Memory B cell (primary cell): ENCODE results near the gene CD300E.

Experiments used
- ATAC-seq: fragments of 150-1000 bp; cut with Tn5 transposase; 2 replicates; pipeline ENCODE4 v1.10.0; 2021; ENCODE audit warnings: low read depth, mild to moderate bottlenecking, moderate library complexity
- DNase-seq, 2 donors: peaks; one replicate each; pipeline ENCODE4 v3.0.0; 2022; ENCODE audit warnings: low spot score in 2 of 2
- H3K27ac Mint-ChIP-seq: one replicate; pipeline ENCODE4 v1.8.0; 2022; ENCODE audit warnings: mild to moderate bottlenecking, moderate library complexity, mixed read lengths
- H3K27me3 Mint-ChIP-seq: one replicate; pipeline ENCODE4 v1.8.0; 2022; ENCODE audit warnings: mixed read lengths
- H3K36me3 Mint-ChIP-seq: one replicate; pipeline ENCODE4 v1.8.0; 2022; ENCODE audit warnings: mild to moderate bottlenecking, mixed read lengths
- H3K4me1 Mint-ChIP-seq: one replicate; pipeline ENCODE4 v1.8.0; 2022; ENCODE audit warnings: mixed read lengths
- H3K4me3 Mint-ChIP-seq: one replicate; pipeline ENCODE4 v1.8.0; 2022; ENCODE audit warnings: mild to moderate bottlenecking, moderate library complexity, mixed read lengths
- H3K9me3 Mint-ChIP-seq: one replicate; pipeline ENCODE4 v1.8.0; 2022; ENCODE audit warnings: mixed read lengths

CD300E gene

DNA sequence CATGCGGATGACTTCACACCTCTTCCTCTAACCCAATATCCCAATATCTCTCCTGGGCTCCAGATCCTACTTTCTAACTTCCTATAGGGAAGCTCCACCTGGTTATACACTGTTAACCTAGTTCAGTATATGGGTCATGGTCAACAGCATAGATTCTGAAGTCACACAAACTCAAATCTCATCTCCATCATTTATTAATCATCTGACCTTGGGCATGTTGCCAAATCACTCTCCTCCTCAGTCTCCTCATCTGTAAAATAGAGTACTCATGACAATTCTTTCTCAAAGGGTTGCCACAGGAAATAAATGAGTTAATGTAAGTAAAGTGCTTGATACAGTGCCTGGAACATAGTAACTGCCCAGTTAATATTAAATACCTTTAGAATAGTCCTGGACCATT is 593 bp upstream of the CD300E start:
- Mint-ChIP-seq H3K9me3 (peaks cover 3% of the 10 kb centered on the region), H3K27ac (no peak overlapping the region), H3K27me3 (peaks cover 17% of the 10 kb centered on the region), H3K36me3 (peaks cover 3% of the 10 kb centered on the region), H3K4me3 (no peak overlapping the region), H3K4me1 (peaks cover 8% of the 10 kb centered on the region)
- no peak for DNase-seq
- no peak for ATAC-seq

DNA sequence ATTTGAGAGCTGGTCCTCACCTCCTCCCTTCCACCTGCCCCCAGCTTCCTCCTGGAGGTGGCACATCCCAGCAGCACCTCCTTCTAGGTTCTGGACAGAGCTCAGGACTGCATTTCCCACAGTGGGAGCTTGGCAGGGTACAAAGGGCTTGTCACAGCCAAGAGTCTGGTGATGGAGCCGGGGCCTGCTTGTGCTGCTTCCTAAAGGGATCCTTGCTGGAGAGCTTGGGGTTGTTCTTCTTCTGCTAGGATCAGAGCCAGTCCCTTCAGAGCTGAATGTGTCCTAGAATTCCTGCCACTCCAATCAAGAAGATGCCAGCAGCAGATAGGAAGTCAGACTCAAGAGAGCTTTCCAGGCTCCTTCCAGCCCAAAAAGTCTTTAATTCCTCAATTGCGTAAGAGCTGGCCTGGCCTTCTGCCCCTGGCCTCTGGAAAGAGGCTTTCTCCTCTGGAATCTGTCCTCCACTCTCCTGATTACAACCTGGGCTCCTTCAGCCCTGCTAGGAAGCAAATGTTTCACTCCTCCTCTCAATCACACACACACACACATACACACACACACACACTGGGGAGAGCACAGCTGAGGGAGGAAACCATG is 4.4 kb downstream of the CD300E start:
- H3K36me3 Mint-ChIP-seq = no peaks in the 10 kb centered on the region
- H3K4me3 Mint-ChIP-seq = no peak overlapping the region
- DNase-seq = no peak
- H3K9me3 Mint-ChIP-seq = peaks cover 1% of the 10 kb centered on the region
- peaks cover 41% of the 10 kb centered on the region for H3K27me3 Mint-ChIP-seq
- ATAC-seq = no peak
- H3K4me1 Mint-ChIP-seq = peaks cover 9% of the 10 kb centered on the region
- H3K27ac Mint-ChIP-seq = no peak overlapping the region

DNA sequence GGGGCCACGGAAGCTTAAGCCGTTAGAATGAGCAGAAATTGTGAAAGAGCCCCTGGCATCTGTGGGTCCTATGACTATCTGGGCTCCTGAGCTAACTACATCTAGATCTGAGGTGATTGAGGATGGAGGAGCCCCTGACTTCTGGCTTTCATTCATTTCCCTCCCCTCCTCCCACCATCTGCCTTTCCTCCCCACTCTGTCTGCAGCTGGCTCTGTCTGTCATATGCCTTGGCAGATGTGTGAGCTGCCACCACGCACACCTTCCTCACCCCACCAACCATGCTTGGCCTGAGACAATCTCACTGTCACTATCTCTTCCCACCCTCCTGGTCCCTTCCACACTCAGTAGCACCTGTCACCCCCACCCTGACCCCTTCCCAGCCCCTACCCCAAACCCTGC is 5.1 kb downstream of the CD300E start:
- Mint-ChIP-seq H3K27me3 (peaks cover 37% of the 10 kb centered on the region), H3K9me3 (peaks cover 1% of the 10 kb centered on the region), H3K4me1 (peaks cover 7% of the 10 kb centered on the region), H3K36me3 (no peaks in the 10 kb centered on the region), H3K4me3 (no peak overlapping the region), H3K27ac (no peak overlapping the region)
- DNase-seq = no peak
- ATAC-seq = no peak

DNA sequence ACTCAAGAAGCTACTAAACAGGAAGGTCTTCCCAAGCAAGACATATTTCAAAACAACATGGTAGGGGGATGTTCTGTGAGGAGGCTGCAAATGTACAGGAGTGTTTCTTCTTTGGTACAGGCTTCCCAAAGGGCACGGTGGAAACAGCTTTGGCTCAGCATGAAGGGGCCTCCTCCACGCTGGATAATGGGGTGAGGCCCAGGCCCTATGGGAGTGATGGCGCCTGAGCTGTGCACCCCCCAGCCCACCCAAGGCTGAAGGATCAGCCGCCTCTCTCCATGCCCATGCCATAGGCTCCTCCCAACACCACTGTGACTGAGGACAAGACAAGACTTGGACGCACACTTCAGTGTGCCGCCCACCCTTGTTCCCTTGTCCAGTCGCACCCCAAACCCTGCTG is 6.8 kb downstream of the CD300E start:
- Mint-ChIP-seq H3K27ac (no peak overlapping the region), H3K9me3 (no peaks in the 10 kb centered on the region), H3K27me3 (peaks cover 33% of the 10 kb centered on the region), H3K4me1 (peaks cover 7% of the 10 kb centered on the region), H3K36me3 (no peaks in the 10 kb centered on the region), H3K4me3 (no peak overlapping the region)
- no peak for ATAC-seq
- DNase-seq = no peak

DNA sequence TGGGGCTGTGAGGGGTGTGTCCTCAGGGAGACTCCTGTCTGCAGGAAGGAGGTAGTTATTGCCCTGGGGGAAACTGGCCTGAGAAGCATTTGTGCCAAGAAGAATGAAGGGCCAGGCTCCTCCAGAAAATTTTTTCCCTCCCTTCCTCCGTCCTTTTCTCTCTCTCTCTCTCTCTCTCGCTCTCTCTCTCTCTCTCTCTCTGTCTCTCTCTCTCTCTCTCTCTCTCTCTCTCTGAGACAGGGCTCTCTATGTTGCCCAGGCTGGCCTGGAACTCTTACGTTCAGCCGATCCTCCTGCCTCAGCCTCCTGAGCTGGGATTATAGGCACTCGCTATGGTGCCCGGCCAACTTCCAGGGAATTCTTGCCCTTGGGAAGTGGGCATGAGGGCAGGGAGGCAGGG is 11.5 kb downstream of the CD300E start:
- peaks cover 2% of the 10 kb centered on the region for H3K36me3 Mint-ChIP-seq
- H3K9me3 Mint-ChIP-seq = peaks cover 2% of the 10 kb centered on the region
- no peak for ATAC-seq
- H3K27me3 Mint-ChIP-seq = peaks cover 27% of the 10 kb centered on the region
- H3K4me1 Mint-ChIP-seq = peaks cover 10% of the 10 kb centered on the region
- H3K4me3 Mint-ChIP-seq = no peak overlapping the region
- H3K27ac Mint-ChIP-seq = no peak overlapping the region
- DNase-seq = no peak

DNA sequence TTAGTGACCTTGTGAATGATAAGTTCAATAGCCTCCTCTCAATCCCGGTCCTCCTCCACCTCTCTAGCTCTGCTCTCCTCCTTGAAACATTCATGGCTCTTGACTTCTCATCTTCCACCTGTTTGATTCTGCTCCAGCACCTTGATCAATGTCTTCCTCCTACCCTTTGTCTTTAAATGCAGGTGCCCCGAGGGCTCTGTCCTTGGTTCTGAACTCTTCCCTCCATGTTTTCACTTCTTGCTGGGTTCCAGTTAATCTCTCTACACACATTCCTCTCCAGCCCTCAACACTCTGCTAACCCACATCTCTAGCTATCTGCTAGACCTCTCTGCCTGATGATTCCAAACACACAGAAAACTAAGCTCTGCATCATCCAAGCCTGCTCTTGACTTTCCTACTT is 13.4 kb downstream of the CD300E start:
- H3K27me3 Mint-ChIP-seq = peaks cover 17% of the 10 kb centered on the region

DNA sequence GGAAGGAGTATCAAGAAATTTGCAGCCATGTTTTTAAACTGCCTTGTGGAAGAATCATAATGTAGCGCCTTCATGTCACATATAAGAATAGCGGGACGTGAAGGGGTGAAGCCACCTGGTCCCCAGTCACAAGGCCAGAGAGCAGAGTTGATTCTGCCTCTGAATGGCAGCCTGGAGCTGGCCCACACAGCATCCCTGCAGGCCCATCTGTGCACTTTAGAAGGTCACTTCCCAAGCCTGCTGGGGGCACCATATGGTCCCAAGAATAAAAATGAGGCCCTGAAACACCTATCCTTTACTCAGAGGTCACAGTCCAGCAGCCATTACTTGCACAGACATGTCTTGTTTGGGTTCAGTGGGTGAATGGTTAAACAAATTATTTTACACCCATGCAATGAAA is 15.0 kb downstream of the CD300E start:
- Mint-ChIP-seq H3K27ac (no peak overlapping the region), H3K36me3 (peaks cover 2% of the 10 kb centered on the region), H3K4me1 (peaks cover 13% of the 10 kb centered on the region), H3K9me3 (peaks cover 2% of the 10 kb centered on the region), H3K27me3 (peaks cover 13% of the 10 kb centered on the region), H3K4me3 (no peak overlapping the region)
- DNase-seq (no peak), ATAC-seq (no peak)

More for the DNA sequence above, 13.4 kb downstream of the CD300E start:
- Mint-ChIP-seq H3K4me3 (no peak overlapping the region), H3K4me1 (peaks cover 10% of the 10 kb centered on the region), H3K36me3 (peaks cover 2% of the 10 kb centered on the region), H3K27ac (no peak overlapping the region), H3K9me3 (peaks cover 2% of the 10 kb centered on the region)
- ATAC-seq (no peak), DNase-seq (no peak)

DNA sequence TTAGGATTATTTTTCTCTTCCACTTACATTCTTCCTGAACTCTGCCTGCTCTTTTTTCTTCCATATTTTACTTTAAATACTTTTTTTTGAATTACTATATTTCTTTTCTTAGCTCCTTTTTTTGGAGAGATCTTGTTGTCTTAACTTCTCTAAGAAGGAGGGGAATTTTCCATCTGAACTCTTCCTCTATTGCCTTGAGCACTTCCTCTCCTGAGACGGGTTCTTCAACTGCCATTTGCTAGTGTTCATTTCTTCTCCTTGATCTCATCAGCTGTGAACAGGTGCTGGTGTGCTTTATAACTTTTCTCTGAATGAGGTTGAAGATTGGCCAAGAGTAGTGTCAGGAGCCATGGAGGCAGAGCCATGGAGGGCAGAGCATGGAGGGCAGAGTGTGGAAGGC is 16.3 kb downstream of the CD300E start:
- peaks cover 16% of the 10 kb centered on the region for H3K4me1 Mint-ChIP-seq
- H3K4me3 Mint-ChIP-seq = no peak overlapping the region
- peaks cover 2% of the 10 kb centered on the region for H3K9me3 Mint-ChIP-seq
- H3K27me3 Mint-ChIP-seq = peaks cover 14% of the 10 kb centered on the region
- no peak overlapping the region for H3K27ac Mint-ChIP-seq
- peaks cover 2% of the 10 kb centered on the region for H3K36me3 Mint-ChIP-seq
- ATAC-seq = no peak
- DNase-seq = no peak

DNA sequence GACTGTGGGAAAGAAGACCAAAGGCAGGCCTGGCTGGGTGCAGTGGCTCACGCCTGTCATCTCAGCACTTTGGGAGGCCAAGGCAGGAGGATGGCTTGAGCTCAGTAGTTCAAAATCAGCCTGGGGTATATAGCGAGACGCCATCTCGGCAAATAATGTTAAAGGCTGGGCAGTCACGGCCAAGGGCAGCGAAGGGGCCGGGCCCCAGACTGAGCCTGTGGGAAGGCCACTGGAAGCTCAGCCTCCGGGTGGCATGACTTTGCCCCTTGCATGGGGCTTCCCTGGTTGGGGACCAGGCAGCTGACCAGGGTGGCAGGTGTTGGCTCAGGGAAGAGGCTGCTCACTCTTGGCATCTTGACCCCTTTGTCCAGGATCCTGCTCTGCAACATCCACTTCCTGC is 17.5 kb downstream of the CD300E start:
- Mint-ChIP-seq H3K27me3 (peaks cover 16% of the 10 kb centered on the region), H3K27ac (no peak overlapping the region), H3K4me3 (no peak overlapping the region), H3K9me3 (peaks cover 2% of the 10 kb centered on the region), H3K36me3 (peaks cover 2% of the 10 kb centered on the region), H3K4me1 (peaks cover 22% of the 10 kb centered on the region)
- ATAC-seq (no peak), DNase-seq (no peak)

DNA sequence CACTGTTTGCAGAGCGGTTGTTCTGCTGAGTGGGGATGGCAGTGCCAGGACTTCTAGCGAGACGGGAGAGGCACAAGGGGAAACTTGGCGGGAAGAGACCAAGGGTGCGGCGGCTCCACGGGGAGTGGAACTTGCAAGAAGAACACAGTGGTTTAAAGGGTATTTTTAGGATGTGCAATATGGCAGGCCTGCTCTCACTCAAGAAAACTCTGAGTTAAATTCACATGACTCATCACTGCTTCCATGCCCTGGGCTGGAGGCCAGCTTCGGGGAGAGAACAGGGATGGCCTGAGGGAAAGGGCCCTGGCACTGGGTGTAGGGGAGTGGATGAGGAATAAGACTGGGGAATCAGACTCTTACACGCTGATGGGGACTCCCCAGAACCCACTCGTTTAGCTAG is 18.2 kb downstream of the CD300E start:
- peaks cover 2% of the 10 kb centered on the region for H3K9me3 Mint-ChIP-seq
- H3K4me3 Mint-ChIP-seq = no peak overlapping the region
- DNase-seq (no peak), ATAC-seq (no peak)
- H3K27ac Mint-ChIP-seq = no peak overlapping the region
- H3K36me3 Mint-ChIP-seq = peaks cover 2% of the 10 kb centered on the region
- peaks cover 25% of the 10 kb centered on the region for H3K4me1 Mint-ChIP-seq
- peaks cover 19% of the 10 kb centered on the region for H3K27me3 Mint-ChIP-seq

DNA sequence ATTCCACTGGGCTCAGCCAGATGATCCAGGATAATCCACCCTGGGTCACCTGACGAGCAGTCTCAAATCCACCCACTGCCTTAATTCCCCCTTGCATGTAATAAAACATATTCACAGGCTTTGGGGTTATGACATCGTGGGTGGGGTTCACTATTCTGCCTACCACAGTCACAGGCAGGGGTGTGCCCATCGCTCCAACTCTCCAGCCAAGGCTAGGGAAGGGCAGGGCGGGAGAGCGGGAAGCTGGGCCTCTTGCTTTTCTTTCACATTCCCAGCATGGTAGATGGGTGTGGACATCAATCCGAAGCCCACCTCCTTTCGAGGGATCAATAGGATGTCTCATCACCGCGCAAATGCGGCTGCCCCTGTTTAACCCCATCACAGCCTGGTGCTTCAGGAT is 18.8 kb downstream of the CD300E start:
- Mint-ChIP-seq H3K4me1 (peaks cover 30% of the 10 kb centered on the region), H3K9me3 (peaks cover 2% of the 10 kb centered on the region), H3K36me3 (peaks cover 2% of the 10 kb centered on the region), H3K27me3 (peaks cover 21% of the 10 kb centered on the region), H3K27ac (no peak overlapping the region), H3K4me3 (no peak overlapping the region)
- DNase-seq (no peak), ATAC-seq (no peak)

DNA sequence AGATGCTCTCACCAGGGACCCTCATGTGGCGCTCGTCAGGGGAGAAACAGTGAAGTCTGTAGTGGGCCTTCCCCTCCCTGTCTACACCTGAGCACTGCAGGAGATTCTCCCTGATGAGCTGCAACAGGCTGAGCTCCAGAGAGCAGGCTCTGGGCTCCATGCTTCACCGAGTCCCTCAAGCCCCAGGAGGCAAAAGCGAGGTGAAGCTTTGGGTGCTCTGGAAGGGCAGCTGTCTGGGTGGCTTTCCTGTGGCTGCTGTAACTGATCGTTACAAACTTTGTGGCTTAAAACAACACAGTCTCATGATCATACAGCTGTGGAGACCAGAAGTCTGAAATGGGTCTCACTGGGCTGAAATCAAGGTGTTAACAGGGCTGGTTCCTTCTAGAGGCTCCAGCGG is 19.3 kb downstream of the CD300E start:
- DNase-seq = peak in 1 of 2 donors; percentile 7
- Mint-ChIP-seq H3K9me3 (peaks cover 2% of the 10 kb centered on the region), H3K27ac (no peak overlapping the region), H3K4me1 (peaks cover 35% of the 10 kb centered on the region), H3K27me3 (peaks cover 23% of the 10 kb centered on the region), H3K4me3 (peak overlapping the region; percentile 11), H3K36me3 (peaks cover 2% of the 10 kb centered on the region)
- peak; percentile 40 for ATAC-seq

DNA sequence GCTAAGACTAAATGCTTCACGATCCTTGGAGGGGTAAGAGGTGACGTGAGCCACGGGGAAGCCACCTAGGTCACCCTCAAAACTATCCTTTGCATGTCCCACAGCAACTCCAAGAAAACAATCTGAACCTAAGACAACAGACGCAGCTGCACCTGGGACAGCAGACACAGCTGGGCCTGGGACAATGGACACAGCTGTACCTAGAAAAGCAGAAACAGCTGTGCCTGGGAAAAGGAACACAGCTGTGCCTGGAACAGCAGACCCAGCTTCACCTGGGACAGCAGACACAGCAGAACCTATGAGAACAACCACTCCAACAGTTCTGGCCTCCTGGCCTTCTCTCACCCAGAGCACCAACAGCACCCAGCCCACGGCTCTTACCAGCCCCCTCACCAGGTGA is 19.8 kb downstream of the CD300E start:
- ATAC-seq = peak; percentile 8
- H3K4me3 Mint-ChIP-seq = peak overlapping the region; percentile 11
- H3K27ac Mint-ChIP-seq = no peak overlapping the region
- H3K4me1 Mint-ChIP-seq = peaks cover 38% of the 10 kb centered on the region
- DNase-seq = no peak
- peaks cover 2% of the 10 kb centered on the region for H3K9me3 Mint-ChIP-seq
- peaks cover 23% of the 10 kb centered on the region for H3K27me3 Mint-ChIP-seq
- peaks cover 2% of the 10 kb centered on the region for H3K36me3 Mint-ChIP-seq

DNA sequence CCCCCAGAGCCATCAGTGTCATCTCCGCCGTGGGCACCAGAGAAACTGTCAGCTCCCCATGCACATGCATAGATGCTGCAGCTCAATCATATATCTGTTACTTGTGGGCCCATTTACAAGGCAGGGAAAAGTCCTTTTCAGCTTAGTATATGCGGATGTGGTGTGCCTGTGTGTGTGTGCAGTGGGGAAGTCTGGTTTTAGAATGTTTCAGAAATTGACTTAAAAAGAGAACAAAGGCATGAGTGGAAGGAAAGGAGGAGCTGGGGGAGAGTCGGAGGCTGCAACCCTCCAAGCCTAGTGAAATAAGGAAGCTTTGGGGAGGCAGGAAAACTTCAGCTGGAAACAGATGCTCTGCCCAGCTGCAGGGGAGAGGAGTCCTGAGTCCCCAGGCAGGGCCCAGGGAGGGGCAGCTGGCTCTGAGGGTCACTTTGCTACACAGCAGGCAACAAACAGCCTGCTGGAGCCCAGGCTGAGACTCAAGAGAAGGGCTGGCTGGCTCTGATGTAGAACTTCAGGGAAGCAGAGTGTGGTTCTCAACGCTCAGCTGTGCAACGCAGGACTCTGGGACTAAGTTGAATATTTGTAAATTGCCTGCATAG is 20.4 kb downstream of the CD300E start:
- Mint-ChIP-seq H3K4me3 (no peak overlapping the region), H3K27ac (no peak overlapping the region), H3K27me3 (peaks cover 23% of the 10 kb centered on the region), H3K4me1 (peaks cover 43% of the 10 kb centered on the region), H3K9me3 (peaks cover 2% of the 10 kb centered on the region), H3K36me3 (peaks cover 2% of the 10 kb centered on the region)
- no peak for ATAC-seq
- DNase-seq = no peak

DNA sequence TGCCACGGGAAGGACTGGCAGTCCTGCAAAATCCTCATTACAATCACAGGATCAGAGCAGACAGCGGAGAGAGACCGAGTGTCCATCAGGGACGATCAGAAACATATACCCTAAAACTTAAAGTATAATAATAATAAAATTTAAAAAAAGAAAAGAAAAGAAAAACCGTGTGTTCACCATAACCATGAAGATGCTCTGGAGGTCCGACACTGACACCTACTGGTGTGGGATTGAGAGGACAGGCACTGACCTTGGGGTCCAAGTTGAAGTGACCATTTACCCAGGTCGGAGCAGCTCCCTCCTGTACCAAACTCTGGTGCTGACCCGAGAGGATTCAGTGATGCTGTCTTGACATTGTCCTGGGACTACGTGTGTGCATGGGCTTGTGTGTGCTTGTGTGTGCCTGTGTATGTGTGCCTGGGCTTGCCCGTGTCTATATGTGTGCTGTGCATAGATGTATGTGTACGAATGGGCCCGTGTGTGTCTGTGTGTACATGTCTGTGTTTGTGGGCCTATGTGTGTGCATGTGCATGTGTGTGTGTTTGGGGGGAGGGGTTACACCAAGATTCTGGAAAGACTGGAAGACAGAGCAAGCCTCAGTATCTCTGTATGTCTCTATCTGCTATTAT is 21.5 kb downstream of the CD300E start:
- DNase-seq (peak in 1 of 2 donors; percentile 20), ATAC-seq (no peak)
- peaks cover 40% of the 10 kb centered on the region for H3K4me1 Mint-ChIP-seq
- no peak overlapping the region for H3K27ac Mint-ChIP-seq
- peaks cover 19% of the 10 kb centered on the region for H3K27me3 Mint-ChIP-seq
- H3K9me3 Mint-ChIP-seq = no peaks in the 10 kb centered on the region
- no peak overlapping the region for H3K4me3 Mint-ChIP-seq
- no peaks in the 10 kb centered on the region for H3K36me3 Mint-ChIP-seq
